Neural crest cell (in vitro differentiated cells): ENCODE measurements around the gene LDB2. TPM values are rescaled to one million over a fixed set of nuclear protein-coding genes. Genes with fewer than 3 reads are reported as not detected.

Experiments used
- DNase-seq: peaks from one replicate; pipeline ENCODE4 v3.0.0; 2021; ENCODE audit warnings: low read depth, mixed read lengths, low spot score
- H3K27ac Mint-ChIP-seq: one replicate; pipeline ENCODE4 v1.8.0; 2021; ENCODE audit warnings: mild to moderate bottlenecking, mixed read lengths; ENCODE audit not compliant: unreplicated experiment
- H3K27me3 Mint-ChIP-seq: 2 replicates; pipeline ENCODE4 v1.8.0; 2021; ENCODE audit warnings: low read depth, mild to moderate bottlenecking, mixed read lengths
- H3K36me3 Mint-ChIP-seq: 2 replicates; pipeline ENCODE4 v1.8.0; 2021; ENCODE audit warnings: low read depth, mild to moderate bottlenecking, mixed read lengths
- H3K4me1 Mint-ChIP-seq: 2 replicates; pipeline ENCODE4 v1.8.0; 2021; ENCODE audit warnings: mixed read lengths
- H3K4me3 Mint-ChIP-seq: one replicate; pipeline ENCODE4 v1.8.0; 2021; ENCODE audit warnings: mild to moderate bottlenecking, mixed read lengths
- H3K9me3 Mint-ChIP-seq: 2 replicates; pipeline ENCODE4 v1.8.0; 2021; ENCODE audit warnings: mixed read lengths
- total RNA-seq: library from RNA; stranded (reverse); gene quantifications from 2 replicates; pipeline ENCODE4 v1.2.1, GENCODE V29; 2021
- TF ChIP-seq, protein P1 (sequence below): fragments of 200-600 bp; sonication (generic); conservative IDR thresholded peaks from 2 replicates; pipeline ENCODE4 v1.5.0; 2021; ENCODE audit warnings: antibody characterized with exemption, mild to moderate bottlenecking

LDB2 gene
- total RNA-seq, 1 donor from 2014 or later, result 12.7 TPM

DNA sequence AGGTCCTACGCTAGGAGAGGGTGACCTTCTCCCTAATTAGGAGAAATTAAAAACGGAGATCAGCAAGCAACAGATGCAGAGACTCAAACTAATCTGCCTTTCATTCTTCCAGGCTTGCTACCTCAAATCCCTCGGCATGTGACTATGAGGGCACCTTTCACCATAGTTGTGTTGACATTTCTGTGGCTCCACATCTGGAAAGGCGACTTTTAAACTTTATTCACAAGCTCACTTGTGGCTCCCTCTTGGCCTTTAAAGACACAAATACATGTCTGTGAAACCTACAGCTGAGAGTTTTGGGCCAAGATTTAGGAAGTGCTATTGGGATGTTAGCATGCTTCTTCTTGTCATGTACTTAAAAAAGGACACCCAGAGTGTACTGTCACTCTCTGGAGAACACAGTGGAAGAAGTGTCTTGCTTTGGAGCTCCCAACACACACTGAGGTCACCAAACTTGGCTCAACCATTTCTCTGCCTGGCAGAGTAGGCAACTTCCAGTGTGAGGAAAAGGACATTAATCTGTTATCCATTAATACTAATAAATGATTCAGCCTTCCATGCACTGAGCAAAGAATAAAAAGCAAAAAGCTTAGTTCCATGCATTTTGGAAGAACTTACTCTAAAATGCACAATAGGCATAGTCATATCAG, 60.1 kb downstream of the LDB2 start:
- Mint-ChIP-seq H3K27me3 (no peaks in the 10 kb centered on the region), H3K9me3 (no peaks in the 10 kb centered on the region), H3K36me3 (no peaks in the 10 kb centered on the region), H3K27ac (no peak overlapping the region), H3K4me1 (no peaks in the 10 kb centered on the region), H3K4me3 (no peak overlapping the region)
- no peak for DNase-seq
- TF ChIP-seq, protein P1, sequence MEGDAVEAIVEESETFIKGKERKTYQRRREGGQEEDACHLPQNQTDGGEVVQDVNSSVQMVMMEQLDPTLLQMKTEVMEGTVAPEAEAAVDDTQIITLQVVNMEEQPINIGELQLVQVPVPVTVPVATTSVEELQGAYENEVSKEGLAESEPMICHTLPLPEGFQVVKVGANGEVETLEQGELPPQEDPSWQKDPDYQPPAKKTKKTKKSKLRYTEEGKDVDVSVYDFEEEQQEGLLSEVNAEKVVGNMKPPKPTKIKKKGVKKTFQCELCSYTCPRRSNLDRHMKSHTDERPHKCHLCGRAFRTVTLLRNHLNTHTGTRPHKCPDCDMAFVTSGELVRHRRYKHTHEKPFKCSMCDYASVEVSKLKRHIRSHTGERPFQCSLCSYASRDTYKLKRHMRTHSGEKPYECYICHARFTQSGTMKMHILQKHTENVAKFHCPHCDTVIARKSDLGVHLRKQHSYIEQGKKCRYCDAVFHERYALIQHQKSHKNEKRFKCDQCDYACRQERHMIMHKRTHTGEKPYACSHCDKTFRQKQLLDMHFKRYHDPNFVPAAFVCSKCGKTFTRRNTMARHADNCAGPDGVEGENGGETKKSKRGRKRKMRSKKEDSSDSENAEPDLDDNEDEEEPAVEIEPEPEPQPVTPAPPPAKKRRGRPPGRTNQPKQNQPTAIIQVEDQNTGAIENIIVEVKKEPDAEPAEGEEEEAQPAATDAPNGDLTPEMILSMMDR, result no peak

DNA sequence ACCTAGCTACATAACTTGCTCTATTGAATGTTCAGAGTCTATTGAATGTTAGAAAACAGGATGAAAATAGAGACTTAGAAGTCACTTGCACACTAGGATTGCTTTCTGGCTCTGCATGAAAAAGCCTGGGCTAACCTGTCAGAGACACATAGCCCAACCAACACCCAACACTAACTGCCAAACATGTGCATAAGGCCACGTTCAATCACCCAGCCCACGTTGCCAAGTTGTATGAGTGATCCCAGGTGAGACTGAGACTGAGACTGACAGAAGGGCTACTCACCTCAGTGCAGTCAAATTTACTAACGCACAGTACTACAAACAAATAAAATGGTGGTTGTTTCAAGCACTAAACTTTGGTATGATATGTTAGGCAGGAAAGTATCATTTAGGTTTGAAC, 61.0 kb downstream of the LDB2 start:
- H3K27me3 Mint-ChIP-seq, result no peaks in the 10 kb centered on the region
- H3K9me3 Mint-ChIP-seq, result no peaks in the 10 kb centered on the region
- TF ChIP-seq, protein P1, result no peak
- no peaks in the 10 kb centered on the region for H3K36me3 Mint-ChIP-seq
- H3K27ac Mint-ChIP-seq, result no peak overlapping the region
- DNase-seq, result no peak
- no peaks in the 10 kb centered on the region for H3K4me1 Mint-ChIP-seq
- no peak overlapping the region for H3K4me3 Mint-ChIP-seq

DNA sequence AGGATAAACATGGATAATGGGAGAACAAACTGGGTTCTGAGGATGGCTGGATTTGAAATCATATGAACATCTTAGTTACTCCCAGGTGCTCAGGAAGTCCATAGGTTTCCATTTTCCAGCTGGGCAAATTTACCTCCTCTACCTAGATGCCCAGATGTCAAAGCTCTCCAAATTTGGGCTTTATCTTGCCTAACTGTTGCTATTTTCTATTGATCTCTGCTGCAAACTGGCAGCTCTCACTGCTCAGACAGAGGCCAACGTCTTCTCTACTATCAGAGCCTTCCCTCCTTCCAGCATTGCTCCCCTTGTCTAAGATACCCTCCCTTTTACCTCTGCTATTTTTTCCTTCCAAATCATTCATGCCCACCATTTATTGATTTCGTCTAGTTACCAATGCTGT, 62.1 kb downstream of the LDB2 start:
- H3K27me3 Mint-ChIP-seq, result no peaks in the 10 kb centered on the region
- H3K4me1 Mint-ChIP-seq, result no peaks in the 10 kb centered on the region
- H3K36me3 Mint-ChIP-seq, result no peaks in the 10 kb centered on the region
- no peak overlapping the region for H3K27ac Mint-ChIP-seq
- no peak for DNase-seq
- TF ChIP-seq, protein P1, result no peak
- H3K9me3 Mint-ChIP-seq, result no peaks in the 10 kb centered on the region
- no peak overlapping the region for H3K4me3 Mint-ChIP-seq

DNA sequence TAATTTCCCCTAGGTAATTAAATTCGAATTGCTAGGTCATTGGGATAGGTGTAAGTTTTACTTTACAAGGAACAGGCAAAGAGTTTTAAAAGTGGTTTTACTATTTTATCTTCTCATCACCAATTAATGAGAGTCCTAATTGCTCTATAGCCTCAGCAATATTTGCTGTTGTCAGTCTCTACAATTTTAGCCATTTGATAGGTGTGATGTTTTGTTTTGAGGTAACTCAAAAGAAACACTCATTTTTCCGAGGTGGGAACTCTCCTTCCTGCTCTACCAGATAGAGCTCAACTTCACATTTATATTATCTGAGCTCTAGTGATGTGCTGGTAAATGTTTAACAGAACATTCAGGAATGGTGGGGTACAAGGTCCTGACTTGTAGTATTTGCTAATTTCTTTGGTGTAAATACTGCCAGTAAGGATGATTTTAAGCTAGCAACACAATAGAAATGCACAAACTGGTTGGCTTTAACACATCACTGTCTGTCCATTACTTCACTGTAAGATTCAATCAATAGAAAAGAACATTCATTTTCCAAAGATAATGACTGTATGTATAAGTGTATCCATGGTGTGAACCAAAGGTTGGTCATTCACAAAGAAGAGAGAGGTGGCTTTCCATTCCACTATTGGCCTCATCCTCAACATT, 62.7 kb downstream of the LDB2 start:
- Mint-ChIP-seq H3K27ac (no peak overlapping the region), H3K4me3 (no peak overlapping the region), H3K9me3 (no peaks in the 10 kb centered on the region), H3K4me1 (no peaks in the 10 kb centered on the region), H3K27me3 (no peaks in the 10 kb centered on the region), H3K36me3 (no peaks in the 10 kb centered on the region)
- DNase-seq, result no peak
- TF ChIP-seq, protein P1, result no peak

DNA sequence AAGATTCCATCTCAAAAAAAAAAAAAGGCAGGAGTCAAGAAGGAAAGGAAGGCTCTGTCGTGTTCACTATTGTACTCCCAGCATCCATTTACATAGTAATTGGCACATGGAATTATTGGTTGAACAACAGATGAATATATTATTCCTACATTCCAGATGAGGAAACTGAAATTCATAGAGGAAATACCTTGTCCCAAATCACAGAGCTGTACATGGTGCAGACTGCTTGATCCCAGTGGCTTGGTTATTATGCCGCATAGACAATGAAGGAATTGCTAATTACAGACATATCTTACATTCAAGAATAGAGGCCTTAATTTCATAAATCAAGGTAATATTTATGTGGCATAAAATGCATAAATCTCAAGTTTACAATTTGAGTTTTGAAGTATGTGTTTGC, 63.6 kb downstream of the LDB2 start:
- Mint-ChIP-seq H3K9me3 (no peaks in the 10 kb centered on the region), H3K27me3 (no peaks in the 10 kb centered on the region), H3K4me3 (no peak overlapping the region), H3K4me1 (no peaks in the 10 kb centered on the region), H3K36me3 (no peaks in the 10 kb centered on the region), H3K27ac (no peak overlapping the region)
- DNase-seq, result no peak
- TF ChIP-seq, protein P1, result no peak
